Body of pancreas (tissue), 4 donors: ENCODE measurements around the gene AHCTF1.

Experiments used
- POLR2A ChIP-seq, 3 donors: fragments of 450-650 bp; IDR thresholded peaks; one replicate each; pipeline ENCODE4 v1.6.1; 2016; ENCODE audit warnings: antibody characterized with exemption in 3 of 3, mild to moderate bottlenecking in 2 of 3
- TF ChIP-seq, protein P1 (sequence below), 7 experiments: fragments of 450-650 bp in 4 of 7; fragments of 200-600 bp in 3 of 7; sonication (generic) in 3 of 7; IDR thresholded peaks; one replicate each; pipeline ENCODE4 v1.5.1; 2016 to 2019; ENCODE audit warnings: antibody characterized with exemption in 7 of 7

GRCh38 chr1:246865921-246866320 lies 65.8 kb downstream of the AHCTF1 start:
- TF ChIP-seq, protein P1, sequence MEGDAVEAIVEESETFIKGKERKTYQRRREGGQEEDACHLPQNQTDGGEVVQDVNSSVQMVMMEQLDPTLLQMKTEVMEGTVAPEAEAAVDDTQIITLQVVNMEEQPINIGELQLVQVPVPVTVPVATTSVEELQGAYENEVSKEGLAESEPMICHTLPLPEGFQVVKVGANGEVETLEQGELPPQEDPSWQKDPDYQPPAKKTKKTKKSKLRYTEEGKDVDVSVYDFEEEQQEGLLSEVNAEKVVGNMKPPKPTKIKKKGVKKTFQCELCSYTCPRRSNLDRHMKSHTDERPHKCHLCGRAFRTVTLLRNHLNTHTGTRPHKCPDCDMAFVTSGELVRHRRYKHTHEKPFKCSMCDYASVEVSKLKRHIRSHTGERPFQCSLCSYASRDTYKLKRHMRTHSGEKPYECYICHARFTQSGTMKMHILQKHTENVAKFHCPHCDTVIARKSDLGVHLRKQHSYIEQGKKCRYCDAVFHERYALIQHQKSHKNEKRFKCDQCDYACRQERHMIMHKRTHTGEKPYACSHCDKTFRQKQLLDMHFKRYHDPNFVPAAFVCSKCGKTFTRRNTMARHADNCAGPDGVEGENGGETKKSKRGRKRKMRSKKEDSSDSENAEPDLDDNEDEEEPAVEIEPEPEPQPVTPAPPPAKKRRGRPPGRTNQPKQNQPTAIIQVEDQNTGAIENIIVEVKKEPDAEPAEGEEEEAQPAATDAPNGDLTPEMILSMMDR (IDR thresholded peaks at IDR 0.05): no peak
- TF ChIP-seq POLR2A (IDR thresholded peaks at IDR 0.05): no peak
